ENCODE measurements around the gene TMEM100.

GRCh38 chr17:55702150-55702549 lies 20.5 kb downstream of the TMEM100 start:
- TF ChIP-seq CTCF (IDR thresholded peaks at IDR 0.05; ENCODE audit: poor library complexity, severe bottlenecking) (no peak), POLR2AphosphoS5 (IDR thresholded peaks at IDR 0.05) (no peak), EP300 (conservative IDR thresholded peaks at IDR 0.05; ENCODE audit: poor library complexity, severe bottlenecking) (no peak), RAD21 (conservative IDR thresholded peaks at IDR 0.05) (no peak)
